PC-3 (cell line): ENCODE data around the gene PVALEF. TPM values are rescaled to one million over a fixed set of nuclear protein-coding genes. Genes with fewer than 3 reads are reported as not detected.

Experiments
- ATAC-seq: fragments of 200-7000 bp; cut with Tn5 transposase; 2 replicates; pipeline ENCODE4 v1.9.1; 2020; ENCODE audit warnings: mild to moderate bottlenecking, moderate library complexity
- BruUV-seq: library from RNA; stranded (reverse); fragments of 400-500 nt; replicated peaks from 2 replicates; lab custom pipeline; 2021; lab: Mats Ljungman, UMichigan
- CTCF ChIA-PET: fragments of 300-600 bp; sonication (Branson Sonifier 250); formaldehyde crosslinking; loops from one replicate; lab custom pipeline; 2022; ENCODE audit warnings: antibody characterized with exemption; lab: Charles Lee
- POLR2A ChIA-PET: fragments of 300-600 bp; sonication (Branson Sonifier 250); formaldehyde crosslinking; loops from one replicate; lab custom pipeline; 2022; ENCODE audit warnings: antibody characterized with exemption; ENCODE audit not compliant: unreplicated experiment; lab: Charles Lee
- DNase-seq: peaks from one replicate; pipeline ENCODE4 v3.0.0-alpha.2; 2015
- H2AFZ ChIP-seq: fragments of 300-600 bp; sonication (generic); 2 replicates; pipeline ENCODE4 v1.6.0; 2016; ENCODE audit warnings: antibody characterized with exemption, low read length
- H3F3A ChIP-seq: fragments of 300-600 bp; sonication (generic); one replicate; pipeline ENCODE4 v1.6.0; 2017; ENCODE audit warnings: antibody characterized with exemption, low read length, control low read depth, mild to moderate bottlenecking; ENCODE audit not compliant: unreplicated experiment
- H3K27ac ChIP-seq: fragments of 300-600 bp; sonication (generic); 2 replicates; pipeline ENCODE4 v1.5.1; 2016; ENCODE audit warnings: mild to moderate bottlenecking, low read length
- H3K27me3 ChIP-seq: fragments of 300-600 bp; sonication (generic); 2 replicates; pipeline ENCODE4 v1.6.1; 2016; ENCODE audit warnings: low read length, mixed read lengths
- H3K36me3 ChIP-seq: fragments of 300-600 bp; sonication (generic); 2 replicates; pipeline ENCODE4 v1.6.1; 2016; ENCODE audit warnings: low read depth, mixed run types, low read length, mixed read lengths
- H3K4me1 ChIP-seq: fragments of 300-600 bp; sonication (generic); 2 replicates; pipeline ENCODE4 v1.5.1; 2016; ENCODE audit warnings: low read length; ENCODE audit not compliant: insufficient read depth
- H3K4me2 ChIP-seq: fragments of 300-600 bp; sonication (generic); 2 replicates; pipeline ENCODE4 v1.6.0; 2016; ENCODE audit warnings: low read length
- H3K4me3 ChIP-seq: fragments of 300-600 bp; sonication (generic); 2 replicates; pipeline ENCODE4 v1.5.1; 2016; ENCODE audit warnings: mild to moderate bottlenecking, low read length, mixed read lengths
- H3K79me2 ChIP-seq: fragments of 300-600 bp; sonication (generic); 2 replicates; pipeline ENCODE4 v1.6.1; 2017; ENCODE audit warnings: low read length, mixed read lengths
- H3K9ac ChIP-seq: fragments of 300-600 bp; sonication (generic); 2 replicates; pipeline ENCODE4 v1.6.0; 2016; ENCODE audit warnings: mild to moderate bottlenecking, low read length
- H3K9me2 ChIP-seq: fragments of 300-600 bp; sonication (generic); replicated peaks from 2 replicates; pipeline ENCODE4 v1.6.1; 2016; ENCODE audit warnings: mixed run types, low read length, mixed read lengths
- H3K9me3 ChIP-seq: fragments of 300-600 bp; sonication (generic); 2 replicates; pipeline ENCODE4 v1.6.1; 2016; ENCODE audit warnings: low read length, mixed read lengths
- H4K20me1 ChIP-seq: fragments of 300-600 bp; sonication (generic); 2 replicates; pipeline ENCODE4 v1.6.1; 2016; ENCODE audit warnings: low read length, mixed read lengths
- CTCF ChIP-seq: fragments of 300-600 bp; sonication (generic); conservative IDR thresholded peaks from 2 replicates; pipeline ENCODE4 v1.5.1; 2017; ENCODE audit warnings: antibody characterized with exemption, low read depth, mild to moderate bottlenecking, low read length
- EZH2 ChIP-seq: fragments of 300-600 bp; sonication (generic); IDR thresholded peaks from one replicate; pipeline ENCODE4 v1.6.1; 2017; ENCODE audit warnings: antibody characterized with exemption, mild to moderate bottlenecking, low read length; ENCODE audit not compliant: unreplicated experiment
- EZH2phosphoT487 ChIP-seq: fragments of 300-600 bp; sonication (generic); IDR thresholded peaks from 2 replicates; pipeline ENCODE4 v1.6.1; 2018; ENCODE audit warnings: mild to moderate bottlenecking, antibody characterized with exemption, low read length, borderline replicate concordance
- intact Hi-C: fragments of 100-400 bp; cut with micrococcal nuclease; formaldehyde crosslinking; loops from 2 replicates; pipeline ENCODE4 v1.9.0; 2023
- total RNA-seq: library from RNA; depleted of rRNA; stranded (reverse); fragments of >200 nt; gene quantifications from 2 replicates; pipeline ENCODE4 v1.2.3, GENCODE V29; 2014

PVALEF gene
- total RNA-seq, 1 experiment from 2014 or later = not detected

DNA sequence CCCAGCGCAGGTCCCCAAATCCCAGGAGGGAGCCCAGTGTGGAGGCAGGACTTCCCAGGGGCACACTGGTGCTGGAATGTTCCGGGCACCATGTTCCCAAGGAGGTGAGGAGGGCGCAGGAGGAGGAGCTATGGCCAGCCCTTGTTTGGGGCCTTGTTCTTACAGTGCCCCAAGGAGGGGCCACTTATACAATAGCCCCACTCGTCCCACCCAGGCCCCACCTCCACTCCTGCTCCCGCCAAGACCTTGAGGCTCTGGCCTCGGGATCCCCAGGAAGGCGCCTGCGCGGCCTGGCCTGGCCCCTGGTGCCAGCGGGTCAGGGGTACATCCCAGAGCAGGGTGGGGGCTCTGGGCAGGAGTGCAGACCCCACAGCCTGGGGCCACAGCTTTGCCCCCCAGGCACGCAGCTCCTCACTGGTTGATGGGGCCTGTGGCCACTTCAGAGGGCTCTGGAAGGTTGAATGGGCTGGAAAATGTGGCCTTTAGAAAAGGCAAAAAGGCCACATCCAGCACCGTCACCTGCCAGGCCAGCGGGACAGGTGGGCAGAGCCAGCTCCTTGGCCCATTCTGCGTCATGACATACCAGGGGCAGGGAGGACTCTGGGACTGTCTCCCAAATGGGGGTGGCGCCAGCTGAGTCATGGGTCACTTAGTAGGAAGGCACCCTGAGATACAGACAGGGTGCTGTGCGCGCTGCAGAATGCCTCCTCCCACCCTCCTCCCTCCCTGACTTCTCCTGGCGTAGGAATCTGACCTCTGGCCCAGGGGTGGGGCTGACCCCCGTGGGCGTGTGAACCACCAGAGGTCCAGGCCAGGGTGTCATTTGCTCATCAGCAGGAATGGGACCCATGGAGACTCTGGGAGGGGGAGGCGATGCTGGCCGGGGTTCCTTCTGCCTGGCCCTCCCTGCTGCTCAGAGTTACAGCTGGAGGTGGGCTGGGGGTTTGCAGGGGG, 32.3 kb upstream of the PVALEF start:
- no peak for DNase-seq
- H3K9ac ChIP-seq = no peak overlapping the region
- no peaks in the 10 kb centered on the region for H3K9me2 ChIP-seq
- TF ChIP-seq CTCF = no peak
- no peak for TF ChIP-seq EZH2
- no peak for TF ChIP-seq EZH2phosphoT487
- POLR2A ChIA-PET = no interaction called here
- BruUV-seq = no TSS peak
- no peak overlapping the region for H2AFZ ChIP-seq
- no peaks in the 10 kb centered on the region for H3K9me3 ChIP-seq
- H4K20me1 ChIP-seq = no peaks in the 10 kb centered on the region
- intact Hi-C loops = no loop called here
- H3K4me2 ChIP-seq = no peak overlapping the region
- H3K36me3 ChIP-seq = no peaks in the 10 kb centered on the region
- no peaks in the 10 kb centered on the region for H3K4me1 ChIP-seq
- no peaks in the 10 kb centered on the region for H3F3A ChIP-seq
- H3K27ac ChIP-seq = no peak overlapping the region
- CTCF ChIA-PET = no interaction called here
- no peaks in the 10 kb centered on the region for H3K79me2 ChIP-seq
- ATAC-seq = no peak
- H3K4me3 ChIP-seq = no peak overlapping the region
- H3K27me3 ChIP-seq = no peaks in the 10 kb centered on the region

DNA sequence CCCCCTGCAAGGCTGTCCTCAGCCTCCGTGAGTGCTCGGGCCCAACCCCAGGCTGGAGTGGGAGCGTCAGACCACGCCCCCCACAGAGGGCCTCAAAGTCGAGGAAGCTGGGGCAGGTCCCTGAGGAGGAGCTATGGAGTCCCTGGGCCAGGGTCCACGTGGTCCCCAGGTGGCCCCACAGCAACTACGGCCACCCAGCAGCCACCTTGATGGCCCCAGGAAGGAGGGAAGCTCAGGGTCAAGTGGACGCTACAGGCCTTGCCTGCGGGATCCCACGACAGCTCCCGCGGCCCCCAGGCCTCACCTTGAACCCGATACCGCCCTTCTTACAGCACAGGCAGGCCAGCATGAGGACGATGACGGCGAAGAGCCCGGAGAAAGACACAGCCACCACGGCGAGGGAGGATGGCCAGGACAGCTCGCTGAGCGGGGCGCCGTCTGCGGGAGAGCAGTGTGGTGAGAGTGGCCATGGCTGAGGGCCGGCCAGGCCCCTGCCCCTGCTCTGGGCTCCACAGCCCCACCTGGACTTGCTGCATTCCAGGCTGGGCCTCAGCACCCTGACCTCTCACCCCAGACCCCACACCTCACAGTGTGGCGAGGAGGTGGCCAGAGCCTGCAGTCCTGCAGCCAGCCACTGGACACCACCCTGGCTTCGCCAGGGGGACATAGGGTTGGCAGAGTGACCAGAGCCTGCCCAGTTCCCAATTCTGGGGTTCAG, 31.1 kb upstream of the PVALEF start:
- Histone ChIP-seq H3F3A (no peaks in the 10 kb centered on the region), H3K4me1 (no peaks in the 10 kb centered on the region), H3K27ac (no peak overlapping the region), H3K9me2 (no peaks in the 10 kb centered on the region), H4K20me1 (no peaks in the 10 kb centered on the region), H3K9ac (no peak overlapping the region), H2AFZ (no peak overlapping the region), H3K36me3 (no peaks in the 10 kb centered on the region), H3K79me2 (no peaks in the 10 kb centered on the region), H3K27me3 (no peaks in the 10 kb centered on the region), H3K4me2 (no peak overlapping the region), H3K4me3 (no peak overlapping the region), H3K9me3 (no peaks in the 10 kb centered on the region)
- TF ChIP-seq EZH2phosphoT487 (no peak), EZH2 (no peak), CTCF (no peak)
- ATAC-seq (no peak), DNase-seq (no peak)
- ChIA-PET CTCF (no interaction called here), POLR2A (no interaction called here)
- intact Hi-C loops = no loop called here
- BruUV-seq = no TSS peak
